GM18520 (cell line): ENCODE measurements around the gene TRMT44.
"Not testable (repeated sequence)": the region's sequence is repeated elsewhere in the genome, so short reads cannot be mapped to it uniquely, and the experiment has no call there.

Experiments
- ATAC-seq: cut with Tn5 transposase; IDR thresholded peaks from one replicate; pipeline ENCODE4 v1.9.1; 2021; ENCODE audit not compliant: unreplicated experiment

TRMT44 gene

GRCh38 chr4:8467016-8467415 lies 26.4 kb downstream of the TRMT44 start:
- no peak for ATAC-seq

GRCh38 chr4:8468746-8469535 lies 28.4 kb downstream of the TRMT44 start:
- no peak for ATAC-seq

DNA sequence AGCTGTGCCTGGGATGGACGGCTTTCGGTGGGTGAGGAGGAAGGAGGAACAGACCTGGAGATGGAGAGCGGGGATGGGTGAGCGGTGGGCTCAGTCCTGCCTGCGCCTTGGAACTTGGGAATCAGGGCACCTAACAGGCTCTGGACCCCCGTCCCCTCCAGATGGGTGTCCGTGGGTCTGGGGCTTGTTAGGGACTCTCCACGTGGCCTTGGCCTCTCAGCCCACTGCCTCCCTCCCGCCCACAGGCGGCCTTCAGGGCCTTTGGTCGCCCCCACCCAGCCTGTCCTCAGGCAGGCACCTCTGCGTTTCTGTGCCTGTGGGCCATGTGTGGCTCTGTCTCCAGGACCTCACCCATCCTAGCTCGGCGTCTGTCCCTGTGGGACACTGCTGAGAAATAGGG lies 29.0 kb downstream of the TRMT44 start:
- no peak for ATAC-seq

DNA sequence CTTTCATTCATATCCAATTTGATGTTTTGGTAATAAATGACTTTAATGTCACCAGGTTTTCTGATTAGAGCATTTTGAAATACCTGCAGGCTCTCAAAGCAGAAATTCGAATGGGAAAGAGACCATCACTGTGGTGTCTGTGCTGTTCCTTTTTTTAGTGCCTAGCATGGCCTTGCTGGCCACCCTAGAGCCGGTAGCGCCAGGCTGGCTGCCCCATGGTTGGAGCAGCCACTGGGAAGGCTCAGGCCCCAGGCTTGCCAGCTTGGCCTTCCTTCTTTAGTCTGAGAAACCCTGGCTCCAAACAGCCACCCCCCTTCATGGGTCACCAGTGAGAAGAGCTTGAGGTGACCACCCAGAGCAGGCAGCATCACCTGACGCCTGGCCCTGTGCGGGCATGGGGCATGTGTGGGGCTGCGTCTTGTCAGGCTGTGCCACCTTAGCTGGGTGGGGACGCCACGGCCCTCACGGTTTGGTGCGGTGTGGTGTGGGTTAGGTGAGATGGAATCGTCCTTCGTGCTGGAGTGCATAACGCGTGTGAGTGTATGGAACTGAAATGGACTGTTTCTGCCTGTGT lies 30.0 kb downstream of the TRMT44 start:
- ATAC-seq, result no peak

DNA sequence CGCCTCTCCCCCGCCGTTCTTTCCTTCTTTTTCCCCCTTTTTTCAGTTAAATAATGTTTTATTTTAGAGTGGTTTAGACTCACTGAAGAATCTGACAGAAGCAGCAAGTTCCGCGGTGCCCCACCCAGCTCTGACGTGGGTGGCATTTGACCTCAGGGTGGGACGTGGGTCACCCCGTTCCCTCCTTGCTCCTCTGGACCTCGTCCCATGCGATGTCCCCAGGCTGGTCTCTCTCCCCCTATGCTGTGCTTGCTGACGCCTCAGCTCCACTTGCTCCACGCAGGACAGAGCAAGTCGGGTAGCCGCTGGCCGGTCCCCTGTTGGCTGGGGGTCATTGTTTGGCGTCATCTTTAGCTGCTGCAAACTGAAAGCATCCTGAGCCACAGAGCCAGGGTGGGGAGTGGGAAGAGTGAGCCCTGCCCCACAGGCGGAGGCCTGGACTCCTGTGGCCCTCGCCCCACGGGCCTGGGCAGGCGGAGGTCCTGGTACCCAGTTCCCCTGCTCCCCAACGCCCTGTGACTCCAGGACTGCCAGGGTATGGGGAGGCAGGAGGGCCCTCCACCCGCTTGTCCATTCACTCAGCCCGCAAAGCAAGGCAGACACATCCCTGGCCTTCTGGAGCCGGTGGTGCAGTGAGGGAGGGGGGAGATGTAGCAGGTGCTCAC lies 30.8 kb downstream of the TRMT44 start:
- ATAC-seq, result no peak

DNA sequence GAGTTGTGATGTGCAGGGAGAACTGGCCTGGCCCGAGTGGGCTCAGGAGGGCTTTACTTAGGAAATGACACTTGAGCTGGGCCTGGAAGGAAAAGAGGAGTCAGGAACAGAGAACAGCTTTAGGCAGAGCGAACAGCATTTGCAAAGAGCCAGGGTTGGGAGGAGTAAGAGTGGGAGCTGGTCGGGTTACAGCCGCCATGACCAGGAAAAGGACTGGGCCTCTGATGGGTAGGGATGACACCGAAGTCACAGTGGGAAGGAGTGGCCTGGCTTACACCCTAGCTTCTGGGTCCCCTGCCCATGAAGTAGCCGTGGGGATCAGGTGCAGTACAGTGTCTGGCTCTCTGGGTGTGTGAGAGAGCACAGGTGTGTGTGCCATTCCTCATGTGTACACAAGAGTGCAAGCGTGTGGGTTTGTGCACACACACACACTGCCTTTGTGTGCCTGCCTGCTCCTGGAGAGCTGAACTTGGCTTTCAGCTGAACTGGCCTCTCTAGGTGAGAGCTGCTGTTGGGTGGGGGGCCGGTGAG lies 31.6 kb downstream of the TRMT44 start:
- ATAC-seq, result no peak

GRCh38 chr4:8472689-8473197 lies 32.2 kb downstream of the TRMT44 start:
- ATAC-seq, result no peak

- ATAC-seq, result no peak
Observed at GRCh38 chr4:8473198-8473919, 32.8 kb downstream of the TRMT44 start.

DNA sequence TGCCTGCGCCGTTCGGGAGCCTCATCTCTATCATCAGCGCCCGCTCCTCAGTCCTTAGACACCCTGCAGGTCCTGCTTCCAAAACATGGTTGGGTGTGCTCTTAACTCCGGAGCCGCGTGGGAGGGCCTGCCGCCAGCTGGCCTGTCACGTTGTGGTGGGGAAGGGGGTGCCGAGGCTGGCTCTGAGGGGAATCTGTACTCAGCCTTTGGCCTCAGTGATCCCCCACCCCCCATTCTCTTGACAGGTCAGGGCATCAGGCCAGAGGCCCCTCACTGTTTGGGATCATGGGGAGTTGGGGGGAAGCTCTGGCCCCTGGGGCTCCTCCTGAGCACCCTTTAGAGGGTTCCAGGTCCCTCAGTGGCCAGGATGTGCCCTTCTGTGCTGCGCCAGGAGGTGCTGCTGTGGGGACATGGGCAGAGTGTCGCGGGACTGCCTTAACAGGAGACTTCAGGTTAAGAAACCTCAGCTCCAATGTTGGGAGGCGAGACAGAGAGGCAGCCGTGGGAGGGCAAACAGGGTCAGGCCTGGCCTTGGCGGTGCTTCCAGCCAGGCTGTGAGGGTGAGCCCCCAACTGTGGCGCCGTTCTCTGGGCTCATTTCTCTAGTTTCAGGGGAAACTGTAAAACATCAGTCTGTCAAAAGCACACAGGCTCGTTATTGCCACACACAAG lies 33.5 kb downstream of the TRMT44 start:
- ATAC-seq, result no peak

DNA sequence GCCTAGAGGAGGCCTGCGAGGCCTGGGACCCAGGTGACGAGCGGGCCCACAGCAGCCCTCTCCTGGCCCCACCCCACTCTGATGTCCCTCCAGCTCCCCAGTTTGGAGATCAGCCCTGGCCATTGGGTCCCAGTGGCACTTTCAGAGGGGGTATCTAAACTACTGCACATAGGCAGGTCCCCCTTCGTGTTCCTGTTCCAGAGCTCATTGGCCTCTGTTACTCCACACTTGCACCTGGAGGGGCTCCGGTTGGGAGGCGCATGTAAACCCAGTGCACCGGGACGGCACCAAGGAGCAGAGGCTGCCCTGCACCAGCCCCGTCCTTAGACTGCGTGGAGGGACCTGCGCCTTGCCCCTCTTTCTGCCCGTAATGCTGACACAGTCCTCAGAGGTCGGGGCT lies 34.3 kb downstream of the TRMT44 start:
- ATAC-seq, result no peak

DNA sequence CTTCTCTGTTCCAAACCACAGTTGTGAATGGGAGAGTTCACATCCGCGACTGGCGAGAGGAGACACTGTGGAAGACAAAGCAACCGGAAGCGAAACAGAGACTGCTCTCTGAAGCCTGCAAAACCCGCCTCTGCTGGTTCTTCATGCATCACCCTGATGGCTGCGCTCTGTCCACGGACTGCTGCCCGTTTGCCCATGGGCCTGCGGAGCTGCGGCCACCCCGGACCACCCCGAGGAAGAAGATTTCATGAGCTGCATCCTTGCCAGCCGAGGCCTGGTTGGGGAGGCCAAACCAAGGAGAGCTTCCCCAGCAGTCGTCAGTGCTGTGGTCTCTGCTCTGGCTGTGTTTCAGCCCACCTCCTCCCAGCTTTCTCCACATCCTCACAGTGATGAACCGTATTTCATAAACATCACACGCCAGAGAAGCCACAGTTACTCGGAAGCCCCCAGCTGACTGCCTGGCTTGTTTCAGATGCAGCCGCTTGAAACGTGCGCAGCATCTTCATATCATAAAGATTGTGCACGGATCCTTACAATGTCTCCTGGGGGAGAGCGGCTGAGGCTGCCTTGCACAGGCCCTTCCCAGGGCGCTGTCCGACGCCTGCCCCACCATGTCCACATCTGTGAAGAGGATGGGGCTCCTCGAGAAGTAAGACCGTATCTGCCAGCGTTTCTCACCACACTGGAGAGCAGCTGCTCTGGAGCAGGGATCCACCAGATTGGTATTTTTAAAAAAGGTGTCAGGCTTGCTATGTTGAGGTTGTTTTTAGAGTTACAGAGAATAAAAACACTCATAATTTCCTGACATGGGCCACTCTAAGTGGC lies 35.4 kb downstream of the TRMT44 start:
- ATAC-seq, result no peak

- ATAC-seq, result no peak
Observed at GRCh38 chr4:8477095-8477635, 36.6 kb downstream of the TRMT44 start.

GRCh38 chr4:8477676-8478075 lies 37.1 kb downstream of the TRMT44 start:
- no peak for ATAC-seq

DNA sequence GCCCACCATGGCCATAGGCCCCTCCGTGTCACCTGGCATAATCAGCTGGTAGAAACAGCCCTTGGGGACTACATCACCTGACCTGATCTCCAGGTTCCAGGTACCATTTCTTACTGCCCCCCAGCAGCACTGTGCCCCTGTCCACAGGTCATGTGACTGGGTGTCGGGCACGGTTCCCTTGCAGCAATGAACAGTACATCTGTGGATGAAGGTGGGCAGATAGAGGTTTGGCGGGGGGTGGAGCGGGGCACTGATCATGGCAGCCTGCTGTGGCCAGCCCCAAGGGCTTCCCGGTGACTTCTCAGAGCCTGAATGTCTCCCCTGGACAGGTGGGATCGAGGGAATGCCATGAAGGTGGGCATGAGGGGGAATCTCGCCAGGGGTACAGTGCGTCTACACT lies 37.8 kb downstream of the TRMT44 start:
- no peak for ATAC-seq

- ATAC-seq, result no peak
Observed at GRCh38 chr4:8478801-8479744, 38.5 kb downstream of the TRMT44 start.

DNA sequence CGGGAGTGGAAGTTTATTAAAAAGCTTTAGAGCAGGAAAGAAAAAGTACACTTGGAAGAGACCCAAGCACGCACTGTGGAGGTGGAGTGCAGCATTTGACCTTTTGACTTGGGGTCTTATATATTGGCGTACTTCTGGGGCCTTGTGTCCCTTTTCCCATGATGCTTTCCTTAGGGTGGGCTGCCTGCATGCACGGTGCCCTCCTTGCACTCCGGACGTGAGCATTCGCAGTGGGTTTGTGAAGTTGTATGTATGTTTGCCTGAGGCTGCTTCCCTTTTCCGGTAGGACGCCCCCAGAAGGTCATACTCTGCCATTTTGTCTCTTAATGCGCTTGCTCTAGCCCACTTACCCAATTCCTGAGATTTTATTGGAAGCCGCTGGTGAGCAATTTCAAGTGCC lies 39.6 kb downstream of the TRMT44 start:
- ATAC-seq, result no peak

DNA sequence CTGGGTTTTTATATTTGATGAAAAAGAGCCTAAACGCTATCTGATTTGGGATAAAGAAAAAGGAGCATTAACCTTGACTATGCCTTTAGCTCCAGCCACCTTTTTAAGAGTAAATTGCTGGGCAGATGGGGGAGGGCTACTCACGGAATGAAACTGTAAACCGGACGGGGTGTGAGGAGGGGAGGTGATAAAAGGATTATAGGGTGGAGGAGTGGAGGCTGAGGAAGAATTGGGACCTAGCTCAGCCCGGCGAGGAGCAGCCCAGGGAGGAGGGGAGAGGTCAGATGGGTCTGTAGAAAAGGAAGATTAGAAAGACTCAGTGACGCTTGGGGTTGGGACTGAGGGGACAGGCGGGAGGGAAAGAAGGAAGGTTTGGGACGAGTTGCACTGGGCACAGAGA lies 46.1 kb downstream of the TRMT44 start:
- not testable (repeated sequence) for ATAC-seq

- ATAC-seq, result no peak
Observed at GRCh38 chr4:8488791-8489369, 48.3 kb downstream of the TRMT44 start.
